NCI-H2196 (cell line): Measurements from ENCODE around the gene SLC9A3.

Experiments used
- DNase-seq: peaks from one replicate; lab custom pipeline; 2025; ENCODE audit not compliant: unreplicated experiment; lab: John Stamatoyannopoulos, UW

The SLC9A3 gene

GRCh38 chr5:555058-555623 is 30.9 kb upstream of the SLC9A3 start:
- no peak for DNase-seq

- DNase-seq = no peak
Observed at GRCh38 chr5:554284-554988, 30.2 kb upstream of the SLC9A3 start.

- no peak for DNase-seq
Observed at GRCh38 chr5:553874-554273, 29.6 kb upstream of the SLC9A3 start.

GRCh38 chr5:551406-551805 is 27.2 kb upstream of the SLC9A3 start:
- no peak for DNase-seq

GRCh38 chr5:549229-549628 is 25.0 kb upstream of the SLC9A3 start:
- no peak for DNase-seq

GRCh38 chr5:548256-548655 is 24.0 kb upstream of the SLC9A3 start:
- DNase-seq = no peak

- no peak for DNase-seq
Observed at GRCh38 chr5:547086-547924, 23.1 kb upstream of the SLC9A3 start.

- no peak for DNase-seq
Observed at GRCh38 chr5:546376-546908, 22.2 kb upstream of the SLC9A3 start.

GRCh38 chr5:545641-546375 is 21.6 kb upstream of the SLC9A3 start:
- no peak for DNase-seq

- DNase-seq = no peak
Observed at GRCh38 chr5:544675-545355, 20.6 kb upstream of the SLC9A3 start.

GRCh38 chr5:543755-544674 is 19.8 kb upstream of the SLC9A3 start:
- DNase-seq = no peak

- no peak for DNase-seq
Observed at GRCh38 chr5:543351-543750, 19.1 kb upstream of the SLC9A3 start.

GRCh38 chr5:542319-543311 is 18.4 kb upstream of the SLC9A3 start:
- DNase-seq = no peak

- no peak for DNase-seq
Observed at GRCh38 chr5:541539-542318, 17.5 kb upstream of the SLC9A3 start.

- DNase-seq = no peak
Observed at GRCh38 chr5:540906-541538, 16.8 kb upstream of the SLC9A3 start.

- DNase-seq = no peak
Observed at GRCh38 chr5:540071-540905, 16.0 kb upstream of the SLC9A3 start.
